ENCODE data around the gene BCKDHA. TPM values are rescaled to one million over a fixed set of nuclear protein-coding genes. Genes with fewer than 3 reads are reported as not detected.
A peak's percentile ranks its signal among the peaks of the same experiment; 100 is the strongest.

The BCKDHA gene
- total and polyA plus RNA-seq, 8 donors = 9.3 to 34.2 (median 22.1) TPM

GRCh38 chr19:41411100-41411967, 13.7 kb downstream of the BCKDHA start:
- Histone ChIP-seq H3K27ac (peak overlapping the region in 2 of 4 donors; percentile 7 to 39), H3K27me3 (no peaks in the 10 kb centered on the region), H3K9me3 (no peaks in the 10 kb centered on the region), H3K4me3 (no peak overlapping the region), H3K36me3 (peaks cover 0 to 20% (median 4%) of the 10 kb centered on the region in 3 donors), H3K4me1 (peaks cover 6 to 21% (median 15%) of the 10 kb centered on the region in 3 donors)
- DNase-seq = no peak
- no peak for FAIRE-seq
- no peak for TF ChIP-seq CTCF (IDR thresholded peaks at IDR 0.05)
- WGBS, 2 donors = 65 to 75% methylated on average over 9 of the region's 9 CpGs
- intact Hi-C loops (cut with DNase I) = no loop called here
- ATAC-seq = no peak

DNA sequence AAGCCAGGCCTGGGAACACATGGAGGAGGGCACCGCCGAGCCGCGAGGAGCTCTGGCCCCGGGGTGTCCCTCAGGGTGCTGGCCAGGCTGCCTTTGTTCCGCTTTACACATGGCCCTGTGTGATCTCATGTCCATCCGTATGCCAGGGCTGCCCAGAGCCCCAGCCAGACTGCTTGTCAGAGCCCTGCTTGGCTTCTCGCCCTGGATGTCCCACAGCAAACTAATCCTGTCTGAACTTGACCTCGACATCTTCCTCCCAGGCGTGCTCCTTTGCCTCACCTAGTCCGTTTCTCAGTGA, 14.3 kb downstream of the BCKDHA start:
- DNase-seq (peak in 1 of 6 donors; percentile 62), FAIRE-seq (no peak), ATAC-seq (peak in 1 of 4 donors; percentile 10)
- H3K27me3 ChIP-seq = no peaks in the 10 kb centered on the region
- H3K4me3 ChIP-seq = no peak overlapping the region
- peaks cover 0 to 23% (median 4%) of the 10 kb centered on the region in 3 donors for H3K36me3 ChIP-seq
- no peak for TF ChIP-seq CTCF (IDR thresholded peaks at IDR 0.05)
- peak overlapping the region in 2 of 4 donors; percentile 7 to 39 for H3K27ac ChIP-seq
- peaks cover 6 to 21% (median 15%) of the 10 kb centered on the region in 3 donors for H3K4me1 ChIP-seq
- no peaks in the 10 kb centered on the region for H3K9me3 ChIP-seq
- 60 to 83% methylated on average over 11 of the region's 11 CpGs for WGBS, 2 donors
- intact Hi-C loops (cut with DNase I) = no loop called here

DNA sequence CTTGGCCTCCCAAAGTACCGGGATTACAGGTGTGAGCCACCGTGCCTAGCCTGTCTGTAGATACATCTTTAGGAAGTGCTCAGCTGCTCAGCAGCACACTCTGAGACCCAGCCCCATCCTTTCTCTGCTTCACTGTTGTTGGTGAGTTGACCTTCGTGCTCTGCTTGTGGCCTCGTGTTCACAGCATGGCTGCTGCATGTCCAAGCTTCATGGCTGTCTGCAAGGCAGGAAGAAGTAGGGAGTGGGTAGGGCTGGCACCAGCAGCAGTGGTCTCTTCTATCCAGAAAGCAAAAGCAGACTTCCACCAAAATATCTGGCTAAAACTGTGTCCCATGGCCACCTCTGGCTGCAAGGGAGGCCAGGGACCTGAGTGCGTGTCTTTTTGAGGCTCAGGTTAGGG, 15.3 kb downstream of the BCKDHA start:
- FAIRE-seq = no peak
- Histone ChIP-seq H3K9me3 (no peaks in the 10 kb centered on the region), H3K4me1 (peaks cover 6 to 21% (median 15%) of the 10 kb centered on the region in 3 donors), H3K36me3 (peaks cover 0 to 23% (median 4%) of the 10 kb centered on the region in 3 donors), H3K27ac (no peak overlapping the region), H3K4me3 (no peak overlapping the region), H3K27me3 (no peaks in the 10 kb centered on the region)
- WGBS, 2 donors = 93 to 98% methylated on average over 5 of the region's 5 CpGs
- no peak for ATAC-seq
- intact Hi-C loops (cut with DNase I) = no loop called here
- no peak for DNase-seq
- no peak for TF ChIP-seq CTCF (IDR thresholded peaks at IDR 0.05)

- FAIRE-seq = no peak
- Histone ChIP-seq H3K9me3 (no peaks in the 10 kb centered on the region), H3K4me3 (no peak overlapping the region), H3K36me3 (peaks cover 0 to 28% (median 6%) of the 10 kb centered on the region in 3 donors), H3K4me1 (peaks cover 6 to 13% (median 13%) of the 10 kb centered on the region in 3 donors), H3K27ac (no peak overlapping the region), H3K27me3 (no peaks in the 10 kb centered on the region)
- WGBS, 2 donors = 91 to 92% methylated on average over 10 of the region's 10 CpGs
- intact Hi-C loops (cut with DNase I) = no loop called here
- no peak for TF ChIP-seq CTCF (IDR thresholded peaks at IDR 0.05)
- peak in 1 of 6 donors; percentile 48 for DNase-seq
- no peak for ATAC-seq
Observed at GRCh38 chr19:41413947-41414346, 16.3 kb downstream of the BCKDHA start.

- Histone ChIP-seq H3K4me3 (no peak overlapping the region), H3K9me3 (no peaks in the 10 kb centered on the region), H3K36me3 (peaks cover 0 to 33% (median 10%) of the 10 kb centered on the region in 3 donors), H3K27me3 (no peaks in the 10 kb centered on the region), H3K27ac (no peak overlapping the region), H3K4me1 (peaks cover 6 to 9% (median 8%) of the 10 kb centered on the region in 3 donors)
- FAIRE-seq (no peak), ATAC-seq (no peak), DNase-seq (no peak)
- no peak for TF ChIP-seq CTCF (IDR thresholded peaks at IDR 0.05)
- 90 to 93% methylated on average over 9 of the region's 9 CpGs for WGBS, 2 donors
- intact Hi-C loops (cut with DNase I) = no loop called here
Observed at GRCh38 chr19:41414461-41414860, 16.8 kb downstream of the BCKDHA start.
